Endothelial cell (in vitro differentiated cells): ENCODE measurements around the gene CXCR1. TPM values are rescaled to one million over a fixed set of nuclear protein-coding genes. Genes with fewer than 3 reads are reported as not detected.
"Not testable (repeated sequence)": the region's sequence is repeated elsewhere in the genome, so short reads cannot be mapped to it uniquely, and the experiment has no call there.

Experiments used
- DNase-seq: peaks from one replicate; pipeline ENCODE4 v3.0.0; 2021; ENCODE audit warnings: low spot score
- H3K27ac Mint-ChIP-seq: one replicate; pipeline ENCODE4 v1.8.0; 2021; ENCODE audit warnings: mixed read lengths, inconsistent platforms; ENCODE audit not compliant: unreplicated experiment
- H3K27me3 Mint-ChIP-seq: one replicate; pipeline ENCODE4 v1.8.0; 2021; ENCODE audit warnings: mild to moderate bottlenecking, moderate library complexity, mixed read lengths, inconsistent platforms; ENCODE audit not compliant: unreplicated experiment
- H3K36me3 Mint-ChIP-seq: one replicate; pipeline ENCODE4 v1.8.0; 2021; ENCODE audit warnings: mild to moderate bottlenecking, low read depth, mixed read lengths, inconsistent platforms; ENCODE audit not compliant: unreplicated experiment
- H3K4me1 Mint-ChIP-seq: one replicate; pipeline ENCODE4 v1.8.0; 2021; ENCODE audit warnings: mild to moderate bottlenecking, mixed read lengths, inconsistent platforms; ENCODE audit not compliant: unreplicated experiment
- H3K4me3 Mint-ChIP-seq: one replicate; pipeline ENCODE4 v1.8.0; 2021; ENCODE audit warnings: mild to moderate bottlenecking, mixed read lengths, inconsistent platforms; ENCODE audit not compliant: unreplicated experiment
- H3K9me3 Mint-ChIP-seq: one replicate; pipeline ENCODE4 v1.8.0; 2021; ENCODE audit warnings: mixed read lengths, inconsistent platforms; ENCODE audit not compliant: unreplicated experiment
- total RNA-seq: library from RNA; stranded (reverse); fragmentation: NEBNext Ultra II Directional; extraction: Animal tissue kit (Norgen Biotek cat#: 25700); gene quantifications from one replicate; pipeline ENCODE4 v1.2.1, GENCODE V29; 2021; ENCODE audit not compliant: unreplicated experiment
- TF ChIP-seq, protein P1 (sequence below): fragments of 200-600 bp; sonication (generic); IDR thresholded peaks from one replicate; pipeline ENCODE4 v1.5.0; 2021; ENCODE audit warnings: antibody characterized with exemption; ENCODE audit not compliant: unreplicated experiment

The CXCR1 gene
- total RNA-seq, 1 donor from 2014 or later = not detected

DNA sequence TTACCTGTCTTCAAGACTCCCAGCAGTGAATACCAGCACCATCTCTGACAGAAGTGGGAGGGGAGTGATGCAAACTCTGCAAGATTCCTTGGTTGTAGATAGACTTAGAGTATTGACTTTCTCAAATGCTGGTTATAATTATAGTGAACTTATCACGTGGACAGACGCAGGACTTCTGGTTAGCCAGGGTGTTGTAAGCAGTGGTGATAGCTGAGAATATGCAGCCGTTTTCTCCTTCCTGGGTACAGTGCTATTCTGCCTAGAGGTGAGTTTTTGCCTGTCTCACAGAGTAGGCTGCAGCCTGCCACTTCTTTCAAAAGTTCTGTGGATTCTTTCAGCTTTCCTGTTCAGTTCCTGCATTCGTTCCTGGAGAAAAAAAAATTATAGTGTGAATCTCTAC is 41.7 kb downstream of the CXCR1 start:
- peaks cover 18% of the 10 kb centered on the region for H3K4me1 Mint-ChIP-seq
- no peak for DNase-seq

DNA sequence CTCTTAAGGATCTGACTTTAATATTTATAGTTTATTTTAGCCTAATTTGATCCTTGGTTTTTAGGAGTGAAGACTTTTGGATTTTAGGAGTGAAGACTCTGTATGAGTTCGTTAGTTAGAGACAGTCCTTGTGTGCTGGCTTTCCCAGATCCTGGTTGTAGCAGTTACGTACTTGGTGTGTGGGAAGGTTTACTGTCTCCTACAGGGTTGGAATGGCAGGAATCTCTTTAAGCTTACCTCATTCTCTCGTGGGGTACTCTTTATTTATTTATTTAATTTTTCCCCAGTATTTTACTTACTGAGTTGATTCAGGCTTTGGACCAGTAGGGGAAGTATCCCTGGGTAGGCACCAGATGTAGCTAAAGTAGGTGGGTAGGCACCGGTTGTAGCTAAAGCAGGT is 42.8 kb downstream of the CXCR1 start:
- TF ChIP-seq, protein P1, sequence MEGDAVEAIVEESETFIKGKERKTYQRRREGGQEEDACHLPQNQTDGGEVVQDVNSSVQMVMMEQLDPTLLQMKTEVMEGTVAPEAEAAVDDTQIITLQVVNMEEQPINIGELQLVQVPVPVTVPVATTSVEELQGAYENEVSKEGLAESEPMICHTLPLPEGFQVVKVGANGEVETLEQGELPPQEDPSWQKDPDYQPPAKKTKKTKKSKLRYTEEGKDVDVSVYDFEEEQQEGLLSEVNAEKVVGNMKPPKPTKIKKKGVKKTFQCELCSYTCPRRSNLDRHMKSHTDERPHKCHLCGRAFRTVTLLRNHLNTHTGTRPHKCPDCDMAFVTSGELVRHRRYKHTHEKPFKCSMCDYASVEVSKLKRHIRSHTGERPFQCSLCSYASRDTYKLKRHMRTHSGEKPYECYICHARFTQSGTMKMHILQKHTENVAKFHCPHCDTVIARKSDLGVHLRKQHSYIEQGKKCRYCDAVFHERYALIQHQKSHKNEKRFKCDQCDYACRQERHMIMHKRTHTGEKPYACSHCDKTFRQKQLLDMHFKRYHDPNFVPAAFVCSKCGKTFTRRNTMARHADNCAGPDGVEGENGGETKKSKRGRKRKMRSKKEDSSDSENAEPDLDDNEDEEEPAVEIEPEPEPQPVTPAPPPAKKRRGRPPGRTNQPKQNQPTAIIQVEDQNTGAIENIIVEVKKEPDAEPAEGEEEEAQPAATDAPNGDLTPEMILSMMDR = no peak
- Mint-ChIP-seq H3K36me3 (no peaks in the 10 kb centered on the region), H3K27ac (no peak overlapping the region), H3K4me1 (peaks cover 18% of the 10 kb centered on the region), H3K9me3 (peaks cover 3% of the 10 kb centered on the region), H3K4me3 (no peak overlapping the region), H3K27me3 (peaks cover 2% of the 10 kb centered on the region)
- no peak for DNase-seq

More for the DNA sequence above, 41.7 kb downstream of the CXCR1 start:
- peaks cover 6% of the 10 kb centered on the region for H3K27me3 Mint-ChIP-seq
- H3K4me3 Mint-ChIP-seq = no peak overlapping the region
- peak overlapping the region; percentile 80 for H3K27ac Mint-ChIP-seq
- TF ChIP-seq, protein P1 = no peak
- no peaks in the 10 kb centered on the region for H3K36me3 Mint-ChIP-seq
- peaks cover 3% of the 10 kb centered on the region for H3K9me3 Mint-ChIP-seq

DNA sequence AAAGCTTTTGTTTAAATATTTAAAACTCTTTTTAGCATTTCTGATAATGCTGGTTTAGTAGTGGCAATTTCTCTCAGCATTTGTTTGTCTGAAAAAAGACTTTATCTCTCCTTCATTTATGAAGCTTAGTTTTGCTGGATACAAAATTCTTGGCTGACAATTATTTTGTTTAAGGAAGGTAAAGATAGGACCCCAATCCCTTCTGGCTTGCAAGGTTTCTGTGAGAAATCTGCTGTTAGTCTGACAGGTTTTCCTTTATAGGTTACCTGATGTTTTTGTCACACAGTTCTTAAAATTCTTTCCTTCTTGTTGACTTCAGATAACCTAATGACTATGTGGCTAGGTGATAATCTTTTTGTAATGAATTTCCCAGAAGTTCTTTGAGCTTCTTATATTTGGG is 44.5 kb downstream of the CXCR1 start:
- not testable (repeated sequence) for H3K36me3 Mint-ChIP-seq, H3K27ac Mint-ChIP-seq, H3K4me3 Mint-ChIP-seq, DNase-seq, H3K9me3 Mint-ChIP-seq, H3K27me3 Mint-ChIP-seq
- peaks cover 18% of the 10 kb centered on the region for H3K4me1 Mint-ChIP-seq

DNA sequence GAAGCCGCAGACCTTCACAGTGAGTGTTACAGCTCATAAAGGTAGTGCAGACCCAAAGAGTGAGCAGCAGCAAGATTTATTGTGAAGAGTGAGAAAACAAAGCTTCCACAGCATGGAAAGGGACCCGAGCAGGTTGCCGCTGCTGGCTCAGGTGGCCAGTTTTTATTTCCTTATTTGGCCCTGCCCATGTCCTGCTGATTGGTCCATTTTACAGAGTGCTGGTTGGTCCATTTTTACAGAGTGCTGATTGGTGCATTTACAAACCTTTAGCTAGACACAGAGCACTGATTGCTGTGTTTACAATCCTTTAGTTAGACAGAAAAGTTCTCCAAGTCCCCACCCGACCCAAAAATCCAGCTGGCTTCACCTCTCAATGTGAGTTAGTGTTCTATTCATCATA is 45.0 kb downstream of the CXCR1 start:
- H3K4me3 Mint-ChIP-seq, H3K9me3 Mint-ChIP-seq, DNase-seq, H3K36me3 Mint-ChIP-seq, H3K27ac Mint-ChIP-seq, H3K27me3 Mint-ChIP-seq: not testable (repeated sequence)
- peaks cover 18% of the 10 kb centered on the region for H3K4me1 Mint-ChIP-seq

Other genes starting within 250 kb of the CXCR1 start
- gene TNS1, start 164.0 kb downstream of the CXCR1 start, total RNA-seq = 11.6 TPM
- not detected for gene RUFY4, start 97.7 kb downstream of the CXCR1 start, total RNA-seq
- gene CXCR2, start 40.9 kb downstream of the CXCR1 start, total RNA-seq = 0.49 TPM
- gene ARPC2, start 50.2 kb upstream of the CXCR1 start, total RNA-seq = 468 TPM
- gene GPBAR1, start 94.1 kb upstream of the CXCR1 start, total RNA-seq = 0.77 TPM
- gene AAMP, start 103.2 kb upstream of the CXCR1 start, total RNA-seq = 67.6 TPM
- gene PNKD, start 103.6 kb upstream of the CXCR1 start, total RNA-seq = 31.7 TPM
- gene TMBIM1, start 125.5 kb upstream of the CXCR1 start, total RNA-seq = 78.5 TPM
- not detected for gene CATIP, start 189.9 kb upstream of the CXCR1 start, total RNA-seq
- gene SLC11A1, start 215.3 kb upstream of the CXCR1 start, total RNA-seq = not detected
- 106 TPM for gene CTDSP1, start 232.9 kb upstream of the CXCR1 start, total RNA-seq